Osteocyte (in vitro differentiated cells): ENCODE data around the gene CDYL. TPM values are rescaled to one million over a fixed set of nuclear protein-coding genes. Genes with fewer than 3 reads are reported as not detected.

Source experiments
- DNase-seq: peaks from one replicate; pipeline ENCODE4 v3.0.0; 2021; ENCODE audit warnings: mixed read lengths; ENCODE audit not compliant: unreplicated experiment; ENCODE audit errors: extremely low spot score
- H3K27ac Mint-ChIP-seq: one replicate; pipeline ENCODE4 v1.8.0; 2021; ENCODE audit warnings: mild to moderate bottlenecking, mixed read lengths; ENCODE audit not compliant: unreplicated experiment
- H3K27me3 Mint-ChIP-seq: one replicate; pipeline ENCODE4 v1.8.0; 2021; ENCODE audit warnings: mixed read lengths; ENCODE audit not compliant: unreplicated experiment
- H3K36me3 Mint-ChIP-seq: one replicate; pipeline ENCODE4 v1.8.0; 2021; ENCODE audit warnings: mixed read lengths; ENCODE audit not compliant: unreplicated experiment
- H3K4me1 Mint-ChIP-seq: one replicate; pipeline ENCODE4 v1.8.0; 2021; ENCODE audit warnings: mixed read lengths; ENCODE audit not compliant: unreplicated experiment
- H3K4me3 Mint-ChIP-seq: one replicate; pipeline ENCODE4 v1.8.0; 2021; ENCODE audit warnings: mild to moderate bottlenecking, moderate library complexity, mixed read lengths; ENCODE audit not compliant: unreplicated experiment
- H3K9me3 Mint-ChIP-seq: one replicate; pipeline ENCODE4 v1.8.0; 2021; ENCODE audit warnings: mixed read lengths; ENCODE audit not compliant: unreplicated experiment
- total RNA-seq: library from RNA; stranded (reverse); gene quantifications from 2 replicates; pipeline ENCODE4 v1.2.1, GENCODE V29; 2021
- TF ChIP-seq, protein P1 (sequence below): fragments of 200-600 bp; sonication (generic); IDR thresholded peaks from 2 replicates; pipeline ENCODE4 v1.5.0; 2021; ENCODE audit warnings: antibody characterized with exemption, mild to moderate bottlenecking, moderate library complexity

Gene CDYL
- total RNA-seq, 1 donor from 2014 or later: 39.8 TPM

GRCh38 chr6:4908062-4908461 is 131.9 kb downstream of the CDYL start:
- no peaks in the 10 kb centered on the region for H3K27me3 Mint-ChIP-seq
- peaks cover 14% of the 10 kb centered on the region for H3K4me1 Mint-ChIP-seq
- no peak overlapping the region for H3K4me3 Mint-ChIP-seq
- TF ChIP-seq, protein P1, sequence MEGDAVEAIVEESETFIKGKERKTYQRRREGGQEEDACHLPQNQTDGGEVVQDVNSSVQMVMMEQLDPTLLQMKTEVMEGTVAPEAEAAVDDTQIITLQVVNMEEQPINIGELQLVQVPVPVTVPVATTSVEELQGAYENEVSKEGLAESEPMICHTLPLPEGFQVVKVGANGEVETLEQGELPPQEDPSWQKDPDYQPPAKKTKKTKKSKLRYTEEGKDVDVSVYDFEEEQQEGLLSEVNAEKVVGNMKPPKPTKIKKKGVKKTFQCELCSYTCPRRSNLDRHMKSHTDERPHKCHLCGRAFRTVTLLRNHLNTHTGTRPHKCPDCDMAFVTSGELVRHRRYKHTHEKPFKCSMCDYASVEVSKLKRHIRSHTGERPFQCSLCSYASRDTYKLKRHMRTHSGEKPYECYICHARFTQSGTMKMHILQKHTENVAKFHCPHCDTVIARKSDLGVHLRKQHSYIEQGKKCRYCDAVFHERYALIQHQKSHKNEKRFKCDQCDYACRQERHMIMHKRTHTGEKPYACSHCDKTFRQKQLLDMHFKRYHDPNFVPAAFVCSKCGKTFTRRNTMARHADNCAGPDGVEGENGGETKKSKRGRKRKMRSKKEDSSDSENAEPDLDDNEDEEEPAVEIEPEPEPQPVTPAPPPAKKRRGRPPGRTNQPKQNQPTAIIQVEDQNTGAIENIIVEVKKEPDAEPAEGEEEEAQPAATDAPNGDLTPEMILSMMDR: no peak
- H3K36me3 Mint-ChIP-seq: peaks cover 5% of the 10 kb centered on the region
- H3K27ac Mint-ChIP-seq: no peak overlapping the region
- no peaks in the 10 kb centered on the region for H3K9me3 Mint-ChIP-seq
- DNase-seq: no peak

DNA sequence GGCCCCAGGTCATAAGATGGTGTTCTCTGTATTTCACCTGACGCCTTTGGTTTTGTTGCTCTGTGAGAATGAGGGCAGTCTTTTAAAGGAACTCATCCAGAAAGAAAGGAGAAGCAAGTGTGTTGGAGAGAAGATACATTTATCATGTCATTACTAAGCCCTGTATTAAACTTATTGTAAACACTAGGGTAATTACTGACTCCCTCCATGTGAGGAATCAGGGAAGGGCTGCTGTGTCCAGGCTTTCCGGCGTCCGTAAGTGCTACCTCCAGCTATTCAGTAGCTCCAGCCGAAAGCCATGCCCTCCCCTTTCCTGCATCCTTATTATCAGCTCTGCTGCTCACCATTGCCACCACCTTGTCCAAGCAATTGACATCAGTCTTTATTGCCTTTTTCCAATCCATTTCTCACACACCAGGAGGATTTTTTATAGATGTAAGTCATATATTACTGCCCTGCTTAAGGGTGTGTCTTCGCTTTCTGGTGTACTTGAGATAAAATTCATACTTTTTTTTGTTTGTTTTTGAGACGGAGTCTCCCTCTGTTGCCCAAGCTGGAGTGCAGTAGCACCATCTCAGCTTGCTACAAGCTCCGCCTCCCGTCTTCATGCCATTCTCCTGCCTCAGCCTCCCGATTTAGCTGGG is 133.0 kb downstream of the CDYL start:
- Mint-ChIP-seq H3K36me3 (peaks cover 2% of the 10 kb centered on the region), H3K4me1 (peaks cover 18% of the 10 kb centered on the region), H3K27ac (no peak overlapping the region), H3K4me3 (no peak overlapping the region), H3K9me3 (no peaks in the 10 kb centered on the region), H3K27me3 (no peaks in the 10 kb centered on the region)
- no peak for DNase-seq
- TF ChIP-seq, protein P1: no peak

DNA sequence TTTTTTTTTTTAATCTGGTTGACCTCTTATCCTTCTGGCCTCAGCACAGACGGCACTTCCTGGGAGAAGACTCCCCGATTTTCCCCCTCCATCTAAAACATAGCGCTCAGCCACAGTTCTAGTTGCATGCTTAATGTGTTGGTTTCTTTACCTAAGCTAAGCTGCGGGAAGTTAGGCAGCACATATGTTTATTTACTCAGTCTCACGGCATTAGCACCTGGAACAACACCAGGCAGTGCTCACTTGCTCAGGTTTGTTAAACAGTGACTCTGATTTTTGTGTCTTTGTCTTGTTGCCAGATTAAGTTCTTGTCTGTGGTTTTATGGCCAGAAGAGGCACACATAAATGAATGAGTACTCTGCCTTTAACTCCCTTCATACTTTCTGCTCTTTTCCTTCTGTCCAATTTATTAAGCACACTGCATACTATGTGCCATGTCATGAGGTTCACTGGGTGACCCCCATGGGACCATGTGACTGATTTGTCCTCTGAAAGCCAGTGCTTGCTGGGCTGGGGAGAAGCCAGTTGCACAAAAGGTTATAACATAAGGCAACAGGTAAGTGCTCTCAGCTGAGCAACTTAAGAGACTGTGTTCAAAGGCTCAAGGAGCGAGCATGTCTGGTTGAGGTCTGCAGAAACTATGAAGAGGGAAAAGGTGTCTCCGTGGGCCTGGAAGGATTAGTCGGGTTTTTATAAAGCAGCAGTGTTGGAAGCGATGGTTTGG is 134.0 kb downstream of the CDYL start:
- H3K36me3 Mint-ChIP-seq: peaks cover 2% of the 10 kb centered on the region
- H3K9me3 Mint-ChIP-seq: no peaks in the 10 kb centered on the region
- peaks cover 28% of the 10 kb centered on the region for H3K4me1 Mint-ChIP-seq
- no peaks in the 10 kb centered on the region for H3K27me3 Mint-ChIP-seq
- no peak overlapping the region for H3K4me3 Mint-ChIP-seq
- no peak for DNase-seq
- TF ChIP-seq, protein P1: no peak
- H3K27ac Mint-ChIP-seq: no peak overlapping the region

DNA sequence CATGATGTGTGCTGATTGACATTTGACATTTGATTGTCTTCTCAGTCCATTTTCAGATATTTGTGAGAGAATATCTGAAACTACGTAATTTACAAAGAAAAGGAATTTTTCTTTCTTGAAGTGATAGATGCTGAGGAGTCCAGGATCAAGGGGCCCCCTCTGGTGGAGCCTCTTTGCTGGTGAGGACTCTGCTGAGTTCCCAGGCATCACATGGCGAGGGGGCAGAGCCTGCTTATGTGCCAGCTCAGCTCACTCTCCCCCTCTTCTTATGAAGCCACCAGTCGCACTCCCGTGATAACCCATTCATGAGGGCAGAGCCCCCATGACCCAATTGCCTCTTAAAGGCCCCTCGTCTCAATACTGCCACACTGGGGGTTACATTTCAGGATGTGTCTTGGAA is 136.4 kb downstream of the CDYL start:
- Mint-ChIP-seq H3K4me3 (no peak overlapping the region), H3K27me3 (no peaks in the 10 kb centered on the region), H3K4me1 (peaks cover 30% of the 10 kb centered on the region), H3K27ac (no peak overlapping the region), H3K36me3 (peaks cover 2% of the 10 kb centered on the region), H3K9me3 (no peaks in the 10 kb centered on the region)
- TF ChIP-seq, protein P1: no peak
- DNase-seq: no peak

- H3K9me3 Mint-ChIP-seq: no peaks in the 10 kb centered on the region
- H3K4me3 Mint-ChIP-seq: no peak overlapping the region
- no peak overlapping the region for H3K27ac Mint-ChIP-seq
- H3K27me3 Mint-ChIP-seq: no peaks in the 10 kb centered on the region
- H3K4me1 Mint-ChIP-seq: peaks cover 18% of the 10 kb centered on the region
- H3K36me3 Mint-ChIP-seq: peaks cover 2% of the 10 kb centered on the region
- no peak for DNase-seq
- TF ChIP-seq, protein P1: no peak
Observed at GRCh38 chr6:4913705-4914419, 137.7 kb downstream of the CDYL start.
